GM18861 (cell line): ENCODE results near the gene AGBL4.

Source experiments
- ATAC-seq: cut with Tn5 transposase; IDR thresholded peaks from one replicate; pipeline ENCODE4 v1.9.1; 2021; ENCODE audit not compliant: unreplicated experiment

The AGBL4 gene

DNA sequence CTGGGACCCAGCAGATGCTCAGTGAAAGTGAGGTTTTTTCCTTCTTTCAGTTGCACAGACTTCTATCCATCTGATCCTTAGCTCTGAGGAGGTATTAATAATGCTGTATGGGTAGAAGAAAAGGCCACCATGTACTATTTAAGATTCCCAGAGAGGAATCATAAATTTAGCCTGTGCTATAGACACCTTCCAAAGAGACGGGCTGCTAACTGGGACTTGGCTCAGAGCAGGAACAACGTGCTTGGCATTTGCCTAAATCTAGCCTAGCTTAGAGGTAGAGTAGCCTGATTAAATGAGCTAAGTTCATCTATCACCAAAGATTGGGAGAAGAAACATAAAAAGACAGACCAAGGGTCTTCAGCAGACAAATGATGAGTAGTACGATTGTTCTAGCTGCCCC is 1070.1 kb downstream of the AGBL4 start:
- no peak for ATAC-seq

GRCh38 chr1:48948562-48948961 is 1075.2 kb downstream of the AGBL4 start:
- ATAC-seq: no peak

GRCh38 chr1:48947761-48948537 is 1075.8 kb downstream of the AGBL4 start:
- ATAC-seq: no peak

DNA sequence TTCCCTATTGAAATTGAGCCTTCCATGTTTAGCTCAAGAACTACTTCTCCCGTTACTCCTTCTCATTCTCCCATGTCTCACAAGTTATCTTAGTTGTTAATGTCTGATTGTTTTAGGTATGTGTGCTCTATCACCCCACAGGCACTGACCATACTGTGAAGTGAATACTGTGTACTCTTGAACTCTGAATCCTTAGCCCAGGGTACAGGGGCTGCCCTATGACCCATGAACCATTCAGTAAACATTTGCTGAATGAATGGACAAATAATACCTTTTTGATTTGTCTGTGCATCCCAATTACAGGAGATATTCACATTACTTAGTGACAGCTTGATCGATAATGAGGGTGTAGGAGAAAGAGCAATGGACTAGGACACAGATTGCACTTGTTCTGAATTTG is 1077.7 kb downstream of the AGBL4 start:
- no peak for ATAC-seq

- ATAC-seq: no peak
Measured at GRCh38 chr1:48944811-48945210, 1078.9 kb downstream of the AGBL4 start.

DNA sequence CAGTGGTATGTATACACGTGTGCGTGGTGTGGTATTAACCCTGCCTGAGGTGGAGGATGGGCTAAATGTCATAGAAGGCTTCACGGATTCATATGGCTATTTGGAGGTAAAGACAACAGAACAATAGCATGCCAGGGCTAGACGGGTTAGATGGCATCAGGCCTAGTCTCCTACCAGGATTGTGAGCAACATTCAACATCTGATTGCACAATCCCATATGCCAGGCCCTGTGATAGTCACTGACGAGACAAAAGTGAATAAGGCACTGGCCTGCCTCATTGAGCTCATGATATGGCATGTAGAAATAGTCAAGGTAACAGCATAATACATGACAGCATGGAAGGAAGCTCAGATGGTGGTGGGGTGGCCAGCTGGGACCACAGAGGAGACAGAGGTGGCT is 1079.9 kb downstream of the AGBL4 start:
- ATAC-seq: no peak

DNA sequence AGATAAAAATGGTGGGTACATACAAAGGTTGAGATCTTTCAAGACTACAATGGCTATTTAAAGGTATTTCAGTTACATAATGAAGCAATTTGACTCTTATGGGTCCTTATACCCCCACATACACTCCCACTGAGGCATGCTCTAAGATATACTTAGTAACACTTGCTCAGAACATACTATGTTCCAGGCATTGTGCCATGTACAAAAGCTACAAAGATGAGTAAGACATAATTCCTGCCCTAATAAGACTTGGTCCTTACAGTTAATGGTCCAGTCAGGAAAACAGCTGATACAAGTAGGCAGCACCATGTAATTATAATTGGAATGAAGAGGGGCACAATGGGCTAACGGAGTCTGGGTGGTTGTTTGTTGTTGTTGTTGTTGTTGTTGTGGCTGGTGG is 1080.4 kb downstream of the AGBL4 start:
- no peak for ATAC-seq

DNA sequence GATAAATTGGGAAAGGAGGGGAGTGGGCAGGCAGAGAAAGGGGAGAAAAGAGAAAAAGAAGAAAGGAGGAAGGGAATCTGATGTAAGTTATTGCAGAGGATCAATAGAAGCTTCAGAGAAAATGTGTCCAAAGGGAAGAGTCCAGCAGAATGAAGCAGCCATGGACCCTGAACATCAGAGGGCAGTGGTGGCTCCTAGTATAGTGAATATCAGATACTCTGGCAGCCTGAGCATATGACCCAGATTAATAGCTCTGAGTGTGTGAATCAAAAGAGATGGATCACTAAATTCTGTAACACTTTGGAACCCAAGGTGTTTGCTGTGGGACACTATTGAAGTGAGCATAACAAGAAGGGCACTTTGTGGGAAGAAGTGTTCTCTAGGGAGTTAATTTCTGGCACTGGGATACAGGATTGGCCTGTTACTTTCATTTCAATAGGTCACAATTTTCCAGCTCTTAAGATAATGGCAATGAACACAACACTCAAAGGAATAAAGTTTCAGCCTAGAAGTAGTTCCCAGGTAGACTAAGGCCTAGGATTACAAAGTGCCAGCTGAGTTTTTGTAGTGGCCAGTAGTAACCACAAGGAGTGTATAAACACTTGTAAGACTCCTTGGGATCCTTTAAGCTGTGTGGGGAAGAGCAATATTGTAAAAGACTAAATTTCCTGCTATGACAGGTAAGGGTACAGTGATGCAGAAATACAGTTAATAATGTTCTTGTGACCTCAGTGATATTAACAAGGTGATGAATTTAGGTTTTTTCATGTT is 1082.6 kb downstream of the AGBL4 start:
- no peak for ATAC-seq

- ATAC-seq: no peak
Measured at GRCh38 chr1:48940354-48940753, 1083.4 kb downstream of the AGBL4 start.

DNA sequence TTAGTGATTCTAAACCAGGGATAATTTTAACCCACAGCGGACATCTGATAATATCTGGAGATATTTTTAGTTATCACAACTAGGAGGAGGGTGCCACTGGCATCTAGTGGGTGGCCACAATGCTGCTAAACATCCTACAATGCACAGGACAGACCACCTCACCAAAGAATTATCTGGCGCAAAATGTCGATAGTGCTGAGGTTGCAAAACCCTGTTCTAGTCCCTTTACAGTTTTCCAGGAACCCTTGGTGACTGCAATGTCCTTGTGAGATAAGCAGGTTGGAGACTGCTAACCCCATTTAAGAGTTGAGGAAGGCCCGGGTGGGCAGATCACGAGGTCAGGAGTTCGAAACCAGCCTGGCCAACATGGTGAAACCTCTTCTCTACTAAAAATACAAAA is 1083.9 kb downstream of the AGBL4 start:
- ATAC-seq: no peak

DNA sequence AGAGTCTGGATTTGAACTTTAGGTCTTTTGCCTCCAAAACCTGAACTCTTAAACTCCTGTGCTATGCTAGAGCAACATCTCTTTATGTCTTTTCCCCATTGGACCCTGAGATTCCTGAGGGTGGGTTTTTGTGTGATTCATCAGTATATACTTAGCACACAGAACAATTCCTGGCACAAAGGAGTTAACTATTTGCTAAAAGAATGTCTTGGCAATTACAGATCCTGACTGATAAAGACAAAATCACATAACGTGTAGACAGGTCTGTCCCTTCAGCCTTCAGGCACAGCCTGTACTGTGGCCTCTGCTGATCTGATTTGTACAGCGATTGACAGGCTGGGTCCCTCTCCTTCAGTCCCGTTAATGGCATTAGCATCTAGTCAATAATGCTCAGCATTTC is 1084.7 kb downstream of the AGBL4 start:
- no peak for ATAC-seq

DNA sequence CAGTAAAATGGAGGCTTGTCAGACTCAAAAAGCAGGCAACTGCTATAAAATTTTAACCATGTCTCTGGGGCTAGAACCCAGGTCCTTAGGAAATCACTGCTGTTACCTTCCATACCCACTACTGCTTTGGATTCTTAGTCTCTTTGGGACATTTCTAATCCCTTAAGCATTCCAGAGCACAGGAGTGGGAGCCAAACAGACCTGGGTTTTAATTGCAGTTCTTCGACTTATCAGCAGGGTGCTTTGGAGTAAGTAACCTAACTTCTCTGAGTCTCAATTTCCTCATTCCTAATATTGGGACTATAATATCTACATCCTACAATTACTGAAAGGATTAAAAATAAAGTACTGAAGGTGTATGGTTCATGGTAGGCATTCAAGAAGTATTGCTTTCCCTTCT is 1086.0 kb downstream of the AGBL4 start:
- no peak for ATAC-seq

GRCh38 chr1:48936436-48936835 is 1087.3 kb downstream of the AGBL4 start:
- ATAC-seq: no peak

- ATAC-seq: no peak
Measured at GRCh38 chr1:48932366-48932765, 1091.4 kb downstream of the AGBL4 start.

- ATAC-seq: no peak
Measured at GRCh38 chr1:48931506-48932192, 1092.1 kb downstream of the AGBL4 start.

DNA sequence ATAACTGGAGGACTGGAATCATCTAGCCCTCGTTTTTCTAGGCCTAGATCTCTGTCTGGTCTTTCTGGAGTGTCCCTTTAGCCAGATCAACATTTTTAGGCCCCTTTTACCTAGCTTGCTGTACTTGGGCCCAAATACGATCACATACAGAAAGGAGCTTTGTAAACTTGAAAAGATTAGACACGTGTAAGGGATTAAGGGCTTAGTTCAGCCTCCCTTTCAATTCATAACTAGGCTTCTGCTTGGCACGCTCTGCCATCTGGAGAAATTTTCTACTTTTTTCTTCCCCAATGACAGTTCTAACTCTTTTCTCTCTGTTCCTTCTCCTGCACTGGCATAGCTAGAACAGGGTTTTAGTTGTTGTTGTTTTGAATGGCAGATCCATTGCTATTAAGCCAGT is 1093.7 kb downstream of the AGBL4 start:
- no peak for ATAC-seq

GRCh38 chr1:48924099-48924498 is 1099.7 kb downstream of the AGBL4 start:
- ATAC-seq: no peak

GRCh38 chr1:48923116-48923515 is 1100.6 kb downstream of the AGBL4 start:
- no peak for ATAC-seq

GRCh38 chr1:48920851-48921250 is 1102.9 kb downstream of the AGBL4 start:
- ATAC-seq: no peak

- no peak for ATAC-seq
Measured at GRCh38 chr1:48917901-48918603, 1105.7 kb downstream of the AGBL4 start.

GRCh38 chr1:48917070-48917454 is 1106.7 kb downstream of the AGBL4 start:
- no peak for ATAC-seq
